HG03025 (cell line): ENCODE data around the gene TAP1.
"Not testable (repeated sequence)": the region's sequence is repeated elsewhere in the genome, so short reads cannot be mapped to it uniquely, and the experiment has no call there.

Experiments used
- ATAC-seq: cut with Tn5 transposase; IDR thresholded peaks from one replicate; pipeline ENCODE4 v1.9.1; 2021; ENCODE audit warnings: mild to moderate bottlenecking, moderate library complexity; ENCODE audit not compliant: unreplicated experiment, low FRiP score

TAP1 gene

GRCh38 chr6:32809171-32809570, 44.3 kb downstream of the TAP1 start:
- no peak for ATAC-seq

GRCh38 chr6:32807020-32807580, 46.4 kb downstream of the TAP1 start:
- ATAC-seq = no peak

GRCh38 chr6:32805404-32805803, 48.1 kb downstream of the TAP1 start:
- ATAC-seq = not testable (repeated sequence)

GRCh38 chr6:32803416-32803815, 50.1 kb downstream of the TAP1 start:
- ATAC-seq = no peak

GRCh38 chr6:32799740-32800139, 53.8 kb downstream of the TAP1 start:
- ATAC-seq = no peak

GRCh38 chr6:32799168-32799567, 54.3 kb downstream of the TAP1 start:
- ATAC-seq = no peak

GRCh38 chr6:32796848-32797776, 56.4 kb downstream of the TAP1 start:
- ATAC-seq = no peak
